ENCODE data around the gene UBAP1L.

GRCh38 chr15:65077981-65078352 is 37.0 kb downstream of the UBAP1L start:
- TF ChIP-seq CTCF (IDR thresholded peaks at IDR 0.05; ENCODE audit: poor library complexity) (peak; percentile 52), EZH2 (IDR thresholded peaks at IDR 0.05; ENCODE audit: borderline replicate concordance) (no peak), EZH2phosphoT487 (IDR thresholded peaks at IDR 0.05; ENCODE audit: low read depth, severe bottlenecking, unreplicated experiment) (no peak)

Measured in hepatocyte (in vitro differentiated cells).